ENCODE measurements around the gene KIF1B. TPM values are rescaled to one million over a fixed set of nuclear protein-coding genes. Genes with fewer than 3 reads are reported as not detected.
A peak's percentile ranks its signal among the peaks of the same experiment; 100 is the strongest.

The KIF1B gene
- total and polyA plus RNA-seq, 8 donors: 8.2 to 26.4 (median 19.3) TPM

GRCh38 chr1:10210841-10211804 is 753 bp downstream of the KIF1B start:
- ATAC-seq: peak; percentile 67 to 75 (median 73)
- Histone ChIP-seq H3K27ac (peak overlapping the region; percentile 83 to 96 (median 92)), H3K9me3 (no peaks in the 10 kb centered on the region), H3K27me3 (no peaks in the 10 kb centered on the region), H3K4me3 (peak overlapping the region; percentile 67 to 90 (median 87)), H3K36me3 (no peaks in the 10 kb centered on the region), H3K4me1 (peaks cover 10 to 17% (median 13%) of the 10 kb centered on the region in 3 donors)
- FAIRE-seq: no peak
- WGBS, 2 donors: 0 to 1% methylated on average over 43 to 69 of the region's 69 CpGs
- TF ChIP-seq CTCF (IDR thresholded peaks at IDR 0.05): no peak
- peak; percentile 79 to 95 (median 94) for DNase-seq
- intact Hi-C loops (cut with DNase I): no loop called here

- Histone ChIP-seq H3K27ac (peak overlapping the region in 3 of 4 donors; percentile 83 to 96 (median 90)), H3K36me3 (no peaks in the 10 kb centered on the region), H3K4me3 (peak overlapping the region in 3 of 4 donors; percentile 85 to 90 (median 89)), H3K9me3 (no peaks in the 10 kb centered on the region), H3K27me3 (no peaks in the 10 kb centered on the region), H3K4me1 (peaks cover 12 to 17% (median 14%) of the 10 kb centered on the region in 3 donors)
- no peak for TF ChIP-seq CTCF (IDR thresholded peaks at IDR 0.05)
- ATAC-seq (peak in 1 of 4 donors; percentile 2), DNase-seq (peak in 1 of 6 donors; percentile 17), FAIRE-seq (no peak)
- 23 to 34% methylated on average over 11 of the region's 11 CpGs for WGBS, 2 donors
- intact Hi-C loops (cut with DNase I): no loop called here
These were observed 1.5 kb downstream of the KIF1B start for GRCh38 chr1:10211805-10212410.

GRCh38 chr1:10212476-10212875 is 2.1 kb downstream of the KIF1B start:
- 92 to 100% methylated on average over 1 of the region's 1 CpG for WGBS, 2 donors
- H3K36me3 ChIP-seq: no peaks in the 10 kb centered on the region
- peaks cover 13 to 17% (median 14%) of the 10 kb centered on the region in 3 donors for H3K4me1 ChIP-seq
- DNase-seq: no peak
- no peak for ATAC-seq
- H3K27ac ChIP-seq: peak overlapping the region in 2 of 4 donors; percentile 83 to 90
- intact Hi-C loops (cut with DNase I): no loop called here
- no peaks in the 10 kb centered on the region for H3K27me3 ChIP-seq
- TF ChIP-seq CTCF (IDR thresholded peaks at IDR 0.05): no peak
- H3K9me3 ChIP-seq: no peaks in the 10 kb centered on the region
- H3K4me3 ChIP-seq: no peak overlapping the region
- no peak for FAIRE-seq

- Histone ChIP-seq H3K36me3 (no peaks in the 10 kb centered on the region), H3K27me3 (no peaks in the 10 kb centered on the region), H3K4me3 (no peak overlapping the region), H3K4me1 (peaks cover 14 to 21% (median 17%) of the 10 kb centered on the region in 3 donors), H3K27ac (peak overlapping the region in 1 of 4 donors; percentile 22), H3K9me3 (no peaks in the 10 kb centered on the region)
- FAIRE-seq (no peak), DNase-seq (no peak), ATAC-seq (no peak)
- intact Hi-C loops (cut with DNase I): no loop called here
- TF ChIP-seq CTCF (IDR thresholded peaks at IDR 0.05): no peak
- WGBS, 2 donors: 54 to 66% methylated on average over 3 of the region's 3 CpGs
These were observed 2.9 kb downstream of the KIF1B start for GRCh38 chr1:10213186-10213705.

All from pancreas (tissue), 10 donors.